D721Med (cell line): ENCODE results near the gene RFC2.
"Not testable (repeated sequence)": the region's sequence is repeated elsewhere in the genome, so short reads cannot be mapped to it uniquely, and the experiment has no call there.

Experiments used
- DNase-seq: peaks from one replicate; pipeline ENCODE4 v3.0.0; 2011; ENCODE audit warnings: low spot score; ENCODE audit not compliant: insufficient read length
- FAIRE-seq: peaks from 2 replicates; lab custom pipeline; 2011; peaks lifted over from hg19 to GRCh38; lab: Jason Lieb, UNC
- TF ChIP-seq, protein P1 (sequence below): IDR thresholded peaks from 2 replicates; pipeline ENCODE4 v1.5.1; 2012; ENCODE audit warnings: mild to moderate bottlenecking, control low read depth; ENCODE audit not compliant: insufficient read depth; ENCODE audit errors: missing control alignments

The RFC2 gene

DNA sequence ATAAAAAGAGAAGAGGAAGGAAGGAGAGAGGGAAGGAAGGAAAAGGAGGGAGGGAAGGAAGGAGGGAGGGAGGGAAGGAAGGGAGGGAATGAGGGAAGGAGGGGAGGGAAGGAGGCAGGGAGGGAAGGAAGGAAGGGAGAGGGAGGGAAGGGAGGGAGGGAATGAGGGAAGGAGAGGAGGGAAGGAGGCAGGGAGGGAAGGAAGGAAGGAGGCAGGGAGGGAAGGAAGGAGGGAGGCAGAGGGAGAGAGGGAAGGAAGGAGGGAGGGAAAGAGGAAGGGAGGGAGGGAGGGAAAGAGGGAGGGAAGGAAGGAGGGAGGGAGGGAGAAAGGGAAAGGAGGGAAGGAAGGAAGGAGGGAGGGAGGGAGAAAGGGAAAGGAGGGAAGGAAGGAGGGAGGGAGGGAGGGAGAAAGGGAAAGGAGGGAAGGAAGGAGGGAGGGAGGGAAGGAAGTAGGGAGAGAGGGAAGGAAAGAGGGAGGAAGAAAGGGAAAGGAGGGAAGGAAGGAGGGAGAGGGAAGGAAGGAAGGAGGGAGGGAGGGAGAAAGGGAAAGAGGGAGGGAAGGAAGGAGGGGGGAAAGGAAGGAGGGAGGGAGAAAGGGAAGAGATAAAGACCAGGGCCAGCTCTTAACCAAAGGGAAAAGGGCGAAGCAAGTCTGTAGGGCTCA lies 50.1 kb downstream of the RFC2 start:
- TF ChIP-seq, protein P1, sequence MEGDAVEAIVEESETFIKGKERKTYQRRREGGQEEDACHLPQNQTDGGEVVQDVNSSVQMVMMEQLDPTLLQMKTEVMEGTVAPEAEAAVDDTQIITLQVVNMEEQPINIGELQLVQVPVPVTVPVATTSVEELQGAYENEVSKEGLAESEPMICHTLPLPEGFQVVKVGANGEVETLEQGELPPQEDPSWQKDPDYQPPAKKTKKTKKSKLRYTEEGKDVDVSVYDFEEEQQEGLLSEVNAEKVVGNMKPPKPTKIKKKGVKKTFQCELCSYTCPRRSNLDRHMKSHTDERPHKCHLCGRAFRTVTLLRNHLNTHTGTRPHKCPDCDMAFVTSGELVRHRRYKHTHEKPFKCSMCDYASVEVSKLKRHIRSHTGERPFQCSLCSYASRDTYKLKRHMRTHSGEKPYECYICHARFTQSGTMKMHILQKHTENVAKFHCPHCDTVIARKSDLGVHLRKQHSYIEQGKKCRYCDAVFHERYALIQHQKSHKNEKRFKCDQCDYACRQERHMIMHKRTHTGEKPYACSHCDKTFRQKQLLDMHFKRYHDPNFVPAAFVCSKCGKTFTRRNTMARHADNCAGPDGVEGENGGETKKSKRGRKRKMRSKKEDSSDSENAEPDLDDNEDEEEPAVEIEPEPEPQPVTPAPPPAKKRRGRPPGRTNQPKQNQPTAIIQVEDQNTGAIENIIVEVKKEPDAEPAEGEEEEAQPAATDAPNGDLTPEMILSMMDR, result no peak
- no peak for FAIRE-seq
- DNase-seq, result no peak

DNA sequence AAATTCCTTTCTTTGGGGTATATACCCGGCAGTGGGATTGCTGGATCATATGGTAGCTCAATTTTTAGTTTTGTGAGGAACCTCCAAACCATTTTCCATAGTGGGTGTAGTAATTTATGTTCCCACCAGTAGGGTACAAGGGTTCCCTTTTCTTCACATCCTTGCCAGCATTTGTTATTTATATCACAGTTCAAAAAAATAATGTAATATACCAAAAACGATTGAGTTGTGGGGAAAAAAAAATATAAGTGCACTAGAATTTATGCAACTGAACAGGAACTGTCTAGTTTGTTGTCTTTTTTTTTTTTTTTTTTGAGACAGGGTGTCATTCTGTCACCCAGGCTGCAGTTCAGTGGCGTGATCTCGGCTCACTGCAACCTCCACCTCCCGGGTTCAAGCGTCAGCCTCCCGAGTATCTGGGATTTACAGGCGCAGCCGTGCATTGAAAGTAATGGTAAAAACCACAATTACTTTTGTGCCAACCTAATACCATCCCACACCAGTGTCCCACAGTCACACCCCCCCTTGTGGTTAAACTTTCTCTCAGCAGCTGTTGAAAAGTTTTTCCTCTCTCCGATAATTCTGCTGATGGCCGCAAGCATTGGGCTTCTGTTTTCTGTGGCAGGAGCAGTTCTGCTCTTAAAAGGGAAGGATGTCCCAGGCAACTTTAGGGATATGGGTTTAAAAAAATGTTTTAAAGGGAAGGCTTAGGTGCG lies 51.2 kb downstream of the RFC2 start:
- FAIRE-seq (no peak), DNase-seq (no peak)
- TF ChIP-seq, protein P1, result peak; percentile 41

DNA sequence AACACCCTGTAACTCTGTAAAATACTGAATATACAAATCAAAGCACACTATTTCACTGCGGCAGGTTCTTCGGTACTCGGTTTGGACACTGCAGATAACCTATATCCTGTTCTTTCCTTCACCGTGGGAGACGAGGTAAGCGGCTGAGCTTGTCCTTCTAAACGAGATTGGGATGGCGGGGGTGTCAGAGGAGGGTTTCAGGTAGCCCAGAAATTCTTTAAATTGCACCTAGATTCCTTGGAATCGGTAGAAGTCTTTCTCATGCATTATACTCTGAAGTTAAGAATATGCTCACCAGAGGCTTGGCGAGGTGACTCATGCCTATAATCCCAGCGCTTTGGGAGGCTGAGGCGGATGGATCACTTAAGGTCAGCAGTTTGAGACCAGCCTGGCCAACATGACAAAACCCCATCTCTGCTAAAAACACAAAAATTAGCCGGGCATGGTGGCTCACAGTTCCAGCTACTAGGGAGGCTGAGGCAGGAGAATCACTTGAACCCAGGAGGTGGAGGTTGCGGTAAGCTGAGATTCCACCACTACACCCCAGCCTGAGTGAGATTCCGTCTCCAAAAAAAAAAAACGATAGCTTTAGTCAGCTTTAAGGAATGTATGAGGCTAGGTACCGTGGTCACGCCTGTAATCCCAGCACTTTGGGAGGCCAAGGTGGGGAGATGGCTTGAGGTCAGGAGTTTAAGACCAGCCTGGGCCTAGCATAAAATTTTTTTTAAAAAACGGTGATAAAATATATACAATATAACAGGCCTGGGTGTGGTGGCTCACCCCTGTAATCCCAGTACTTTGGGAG lies 54.4 kb downstream of the RFC2 start:
- DNase-seq (no peak), FAIRE-seq (no peak)
- TF ChIP-seq, protein P1, result no peak

DNA sequence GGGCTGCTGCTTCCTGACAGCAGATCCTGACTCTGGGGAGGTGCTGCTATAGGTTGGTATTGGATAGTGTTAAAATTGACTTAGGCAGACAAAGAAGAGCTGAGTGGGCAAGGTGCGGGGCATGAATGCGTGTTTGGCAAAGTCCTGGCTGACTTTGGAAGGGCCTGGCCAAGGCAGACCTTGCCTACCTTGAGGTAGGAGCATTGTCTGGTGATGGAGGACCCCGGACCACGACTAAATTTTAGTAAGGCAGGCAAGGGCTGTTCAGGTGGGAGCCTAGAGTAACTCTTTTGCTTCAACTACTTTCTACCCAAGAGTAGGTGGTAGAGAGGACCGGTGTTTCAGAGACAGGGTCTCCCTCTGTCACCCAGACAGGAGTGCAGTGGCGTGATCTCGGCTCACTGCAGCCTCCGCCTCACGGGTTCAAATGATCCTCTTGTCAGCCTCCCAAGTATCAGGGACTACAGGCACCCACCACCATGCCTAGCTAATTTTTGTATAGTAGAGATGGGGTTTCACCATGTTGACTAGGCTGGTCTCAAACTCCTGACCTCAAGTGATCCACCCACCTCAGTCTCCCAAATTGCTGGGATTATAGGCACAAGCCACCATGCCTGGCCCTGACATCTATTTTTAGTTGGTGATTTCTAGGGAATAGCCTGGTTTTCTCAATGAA lies 56.6 kb downstream of the RFC2 start:
- DNase-seq (no peak), FAIRE-seq (no peak)
- TF ChIP-seq, protein P1, result no peak

DNA sequence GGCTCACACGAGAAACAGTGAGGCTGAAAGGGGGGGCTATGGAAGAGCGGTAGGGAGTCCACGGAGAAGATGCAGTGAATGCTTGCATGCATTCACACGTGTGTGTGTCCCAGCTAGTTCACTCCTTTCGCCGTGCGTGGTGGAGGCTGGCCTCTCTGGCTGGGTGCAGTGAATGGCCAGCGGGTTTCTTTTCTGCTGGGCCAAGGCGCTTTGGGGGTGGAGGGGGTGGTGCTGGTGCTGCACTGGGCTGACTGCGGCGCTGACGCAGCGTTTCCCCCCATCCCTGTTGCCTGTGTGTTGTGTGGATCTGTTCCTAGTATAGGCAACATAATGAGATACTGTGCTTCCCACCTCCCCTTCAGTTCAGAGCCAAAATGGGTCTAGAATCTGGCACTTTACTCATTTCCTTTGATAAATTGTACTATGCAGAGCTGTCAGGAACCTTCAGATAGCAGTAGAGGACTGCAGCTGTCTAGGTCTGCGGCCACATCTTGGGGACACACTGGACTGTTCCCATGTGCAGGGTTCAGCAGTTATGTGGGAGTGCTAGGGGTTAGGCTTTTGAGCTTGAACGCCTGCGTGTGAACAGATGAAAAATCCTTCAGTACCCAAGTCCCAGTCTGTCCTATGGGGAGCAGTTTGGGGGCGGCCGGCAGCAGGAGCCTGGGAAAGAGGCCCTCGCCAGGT lies 58.1 kb downstream of the RFC2 start:
- DNase-seq, FAIRE-seq: not testable (repeated sequence)

DNA sequence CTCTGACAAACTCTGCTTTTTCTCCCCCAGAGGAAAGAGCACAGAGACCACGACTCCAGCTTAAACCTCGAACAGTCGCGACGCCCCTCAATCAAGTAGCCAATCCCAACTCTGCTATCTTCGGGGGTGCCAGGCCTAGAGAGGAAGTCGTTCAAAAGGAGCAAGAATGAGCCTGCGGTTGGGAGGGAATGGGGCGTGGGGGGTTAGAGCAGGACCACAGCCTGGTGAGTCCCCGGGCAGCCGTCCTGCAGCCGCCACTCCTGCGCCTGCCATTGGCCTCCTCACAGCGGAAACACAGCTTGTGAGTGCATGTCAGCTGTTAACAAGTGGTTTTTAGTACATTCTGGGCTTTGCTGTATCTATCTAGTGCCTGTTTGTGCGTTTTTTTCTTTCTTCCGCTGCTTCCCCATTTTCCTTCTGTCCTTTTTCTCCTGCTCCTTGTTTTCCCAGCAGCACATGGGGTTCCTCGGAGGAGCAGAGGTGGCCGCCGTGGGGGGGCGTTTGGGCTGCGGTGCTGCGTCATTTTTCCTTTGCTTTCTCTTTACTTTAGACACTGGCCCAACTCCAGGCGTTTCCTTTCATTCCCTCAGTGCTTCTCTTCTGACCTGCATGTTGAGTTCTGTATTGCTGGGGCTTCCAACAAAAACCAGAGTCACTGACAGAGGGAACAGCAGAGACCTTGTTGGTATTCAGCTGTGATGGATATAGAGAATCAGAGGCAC lies 58.9 kb downstream of the RFC2 start:
- not testable (repeated sequence) for FAIRE-seq

DNA sequence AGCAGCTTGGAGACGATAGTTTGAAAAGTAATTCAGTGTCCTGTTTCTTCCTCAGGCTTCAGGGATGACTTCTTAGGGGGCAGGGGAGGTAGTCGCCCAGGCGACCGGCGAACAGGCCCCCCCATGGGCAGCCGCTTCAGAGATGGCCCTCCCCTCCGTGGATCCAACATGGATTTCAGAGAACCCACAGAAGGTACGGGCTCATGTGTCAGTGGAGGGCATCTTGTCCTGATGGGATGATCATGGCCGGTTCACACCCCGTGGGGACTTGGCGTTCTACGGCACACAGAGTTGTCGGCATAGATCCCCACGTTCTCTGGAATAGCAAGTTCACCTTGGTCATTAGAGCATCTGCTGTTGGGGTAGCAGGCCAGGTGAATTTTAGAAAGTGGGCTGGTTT lies 59.5 kb downstream of the RFC2 start:
- FAIRE-seq, result no peak
- TF ChIP-seq, protein P1, result no peak
- no peak for DNase-seq

More for the DNA sequence above, 58.9 kb downstream of the RFC2 start:
- DNase-seq, result not testable (repeated sequence)
